AG04450 (cell line): Measurements from ENCODE around the gene TBL1XR1. TPM values are rescaled to one million over a fixed set of nuclear protein-coding genes. Genes with fewer than 3 reads are reported as not detected.

Experiments
- CTCF ChIA-PET: fragments of 300-600, 350-600 bp; formaldehyde crosslinking; extraction: SDS; loops from one replicate; lab custom pipeline; 2022; ENCODE audit warnings: antibody characterized with exemption, inconsistent platforms; lab: Charles Lee
- POLR2A ChIA-PET: fragments of 350-600 bp; formaldehyde crosslinking; extraction: SDS; loops from one replicate; lab custom pipeline; 2021; ENCODE audit warnings: antibody characterized with exemption, inconsistent platforms; lab: Yijun Ruan, JAX
- DNase-seq: peaks from one replicate; pipeline ENCODE4 v3.0.0-alpha.2; 2011; ENCODE audit warnings: low read depth, low spot score
- H3K27ac ChIP-seq: one replicate; pipeline ENCODE4 v1.5.1; 2012; ENCODE audit warnings: low read depth, low read length, control low read depth
- H3K27me3 ChIP-seq: one replicate; pipeline ENCODE4 v1.6.0; 2012; ENCODE audit warnings: low read length; ENCODE audit not compliant: control insufficient read depth, insufficient read depth
- H3K4me3 ChIP-seq: 2 replicates; pipeline ENCODE4 v1.5.1; 2011; ENCODE audit warnings: mild to moderate bottlenecking, low read depth, low read length, control low read depth
- H3K9me3 ChIP-seq: 2 replicates; pipeline ENCODE4 v1.5.1; 2012; ENCODE audit warnings: low read length; ENCODE audit not compliant: control insufficient read depth, insufficient read depth
- polyA plus RNA-seq: library from polyadenylated mRNA; depleted of rRNA; stranded (reverse); fragments of >200 nt; gene quantifications from 2 replicates; pipeline ENCODE4 v1.2.3, GENCODE V29; 2011
- TF ChIP-seq, protein P1 (sequence below): IDR thresholded peaks from 2 replicates; pipeline ENCODE4 v1.5.1; 2011; ENCODE audit warnings: low read depth, low read length, control low read depth, inconsistent platforms

The TBL1XR1 gene
- polyA plus RNA-seq, 1 experiment: 207 TPM

DNA sequence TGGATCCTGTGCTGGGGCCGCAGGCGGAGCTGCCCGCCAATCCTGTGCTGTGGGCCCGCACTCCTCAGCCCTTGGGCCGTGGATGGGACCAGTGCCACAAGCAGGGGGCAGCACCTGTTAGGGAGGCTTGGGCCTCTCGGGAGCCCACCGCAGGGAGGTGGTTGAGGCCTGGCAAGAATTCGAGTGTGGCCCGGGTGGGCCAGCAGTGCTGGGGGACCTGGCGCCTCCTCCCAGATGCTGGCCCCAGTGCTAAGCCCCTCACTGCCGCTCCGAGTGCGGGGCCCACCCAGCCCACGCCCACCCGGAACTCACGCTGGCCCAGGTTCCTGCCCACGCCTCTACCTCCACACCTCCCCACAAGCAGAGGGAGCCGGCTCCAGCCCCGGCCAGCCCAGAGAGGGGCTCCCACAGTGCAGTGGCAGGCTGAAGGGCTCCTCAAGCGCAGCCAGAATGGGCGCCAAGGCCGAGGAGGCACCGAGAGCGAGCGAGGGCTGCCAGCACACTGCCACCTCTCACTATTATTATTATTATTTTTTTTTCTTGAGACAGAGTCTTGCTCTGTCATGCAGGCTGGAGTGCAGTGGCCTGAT is 31.4 kb upstream of the TBL1XR1 start:
- CTCF ChIA-PET: no interaction called here
- DNase-seq: no peak
- no peaks in the 10 kb centered on the region for H3K27me3 ChIP-seq
- no peak overlapping the region for H3K4me3 ChIP-seq
- peaks cover 11% of the 10 kb centered on the region for H3K9me3 ChIP-seq
- H3K27ac ChIP-seq: no peak overlapping the region
- POLR2A ChIA-PET: no interaction called here
- TF ChIP-seq, protein P1, sequence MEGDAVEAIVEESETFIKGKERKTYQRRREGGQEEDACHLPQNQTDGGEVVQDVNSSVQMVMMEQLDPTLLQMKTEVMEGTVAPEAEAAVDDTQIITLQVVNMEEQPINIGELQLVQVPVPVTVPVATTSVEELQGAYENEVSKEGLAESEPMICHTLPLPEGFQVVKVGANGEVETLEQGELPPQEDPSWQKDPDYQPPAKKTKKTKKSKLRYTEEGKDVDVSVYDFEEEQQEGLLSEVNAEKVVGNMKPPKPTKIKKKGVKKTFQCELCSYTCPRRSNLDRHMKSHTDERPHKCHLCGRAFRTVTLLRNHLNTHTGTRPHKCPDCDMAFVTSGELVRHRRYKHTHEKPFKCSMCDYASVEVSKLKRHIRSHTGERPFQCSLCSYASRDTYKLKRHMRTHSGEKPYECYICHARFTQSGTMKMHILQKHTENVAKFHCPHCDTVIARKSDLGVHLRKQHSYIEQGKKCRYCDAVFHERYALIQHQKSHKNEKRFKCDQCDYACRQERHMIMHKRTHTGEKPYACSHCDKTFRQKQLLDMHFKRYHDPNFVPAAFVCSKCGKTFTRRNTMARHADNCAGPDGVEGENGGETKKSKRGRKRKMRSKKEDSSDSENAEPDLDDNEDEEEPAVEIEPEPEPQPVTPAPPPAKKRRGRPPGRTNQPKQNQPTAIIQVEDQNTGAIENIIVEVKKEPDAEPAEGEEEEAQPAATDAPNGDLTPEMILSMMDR: no peak

DNA sequence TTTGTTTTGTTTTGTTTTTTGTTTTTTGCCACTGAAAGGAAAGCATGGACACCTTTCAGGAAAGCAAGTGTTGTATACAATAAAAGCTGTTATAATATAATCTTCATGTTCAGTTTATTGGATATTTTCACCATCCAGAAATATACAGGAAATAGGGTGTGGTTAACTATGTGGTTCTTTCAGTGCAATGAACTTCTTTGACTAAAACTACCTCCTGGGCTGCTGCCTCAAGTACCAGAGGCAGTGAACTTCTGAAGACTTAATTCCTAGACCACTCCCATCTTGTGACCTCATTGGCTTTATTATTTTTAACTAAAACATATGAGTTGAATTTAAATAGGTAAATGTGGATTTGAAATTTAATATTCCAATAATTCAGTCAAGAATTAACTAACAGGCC is 27.1 kb upstream of the TBL1XR1 start:
- Histone ChIP-seq H3K27me3 (no peaks in the 10 kb centered on the region), H3K4me3 (no peak overlapping the region), H3K27ac (no peak overlapping the region), H3K9me3 (peaks cover 11% of the 10 kb centered on the region)
- CTCF ChIA-PET: no interaction called here
- TF ChIP-seq, protein P1: no peak
- no peak for DNase-seq
- POLR2A ChIA-PET: no interaction called here

DNA sequence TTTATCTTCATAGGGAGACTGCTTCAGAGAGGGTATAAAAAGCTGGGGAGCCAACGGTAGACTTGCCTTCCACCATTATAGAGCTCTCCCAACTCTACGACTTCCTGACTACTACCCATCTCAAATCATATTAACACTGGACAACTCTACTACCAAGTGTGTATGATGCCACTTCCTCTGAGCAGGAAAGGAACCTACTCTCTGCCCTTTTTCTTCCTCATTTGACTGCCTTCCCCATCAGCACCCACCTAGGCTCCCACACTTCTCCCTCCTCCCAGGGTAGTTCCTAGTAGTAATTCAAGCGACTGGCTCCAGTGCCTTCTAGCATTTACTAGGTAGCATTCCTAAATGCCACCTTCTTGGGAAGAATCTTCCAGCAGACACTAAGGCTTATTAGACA is 24.5 kb upstream of the TBL1XR1 start:
- H3K9me3 ChIP-seq: peaks cover 7% of the 10 kb centered on the region
- H3K4me3 ChIP-seq: no peak overlapping the region
- no peak overlapping the region for H3K27ac ChIP-seq
- POLR2A ChIA-PET: no interaction called here
- DNase-seq: no peak
- CTCF ChIA-PET: no interaction called here
- no peaks in the 10 kb centered on the region for H3K27me3 ChIP-seq
- TF ChIP-seq, protein P1: no peak

DNA sequence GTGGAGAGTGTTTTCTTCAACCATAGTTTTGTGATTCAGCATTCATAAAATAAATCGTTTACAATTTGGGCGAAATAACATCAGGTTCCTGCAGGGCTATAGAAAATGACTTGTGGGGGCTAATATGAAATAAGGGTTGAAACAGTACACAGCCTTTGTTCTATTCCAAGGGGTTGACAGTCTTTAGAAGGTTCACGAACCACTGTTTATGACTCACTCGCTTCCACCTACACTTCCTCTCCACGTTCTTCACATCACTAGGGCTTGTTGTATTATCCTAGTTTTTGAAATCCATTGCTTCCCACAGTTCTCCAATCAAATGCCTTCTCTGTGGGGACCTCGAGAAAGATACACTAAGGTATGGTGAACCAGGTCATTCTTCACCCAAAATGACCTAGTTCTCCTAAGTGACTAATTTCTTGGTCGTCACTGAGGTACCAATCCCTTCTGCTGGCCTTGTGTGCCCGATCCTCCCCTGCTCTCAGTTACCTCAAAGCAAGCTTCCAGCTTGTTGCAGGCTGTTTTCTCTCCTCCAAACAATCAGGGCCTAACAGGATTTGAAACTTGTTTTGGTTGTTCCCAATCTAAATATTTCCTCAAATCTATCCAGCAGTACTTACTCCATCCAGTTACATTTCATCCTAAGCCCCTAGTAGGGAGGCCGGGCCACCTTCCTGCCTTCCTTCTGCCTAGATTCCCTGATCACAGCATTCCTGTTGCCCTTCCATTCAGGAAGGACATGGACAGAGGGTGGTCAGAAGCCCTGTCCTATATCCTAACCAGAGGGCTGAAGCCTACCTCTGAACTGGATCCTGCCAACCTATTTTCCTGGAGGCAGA is 23.1 kb upstream of the TBL1XR1 start:
- H3K27me3 ChIP-seq: no peaks in the 10 kb centered on the region
- no peak overlapping the region for H3K27ac ChIP-seq
- DNase-seq: no peak
- peaks cover 7% of the 10 kb centered on the region for H3K9me3 ChIP-seq
- POLR2A ChIA-PET: no interaction called here
- no peak overlapping the region for H3K4me3 ChIP-seq
- TF ChIP-seq, protein P1: no peak
- CTCF ChIA-PET: no interaction called here
